NCI-H510A (cell line): Measurements from ENCODE around the gene TRPV6.

Experiments
- DNase-seq: peaks from one replicate; lab custom pipeline; 2025; lab: John Stamatoyannopoulos, UW

The TRPV6 gene

GRCh38 chr7:142885311-142886230, at the start of gene TRPV6:
Gene TRPV6, minus strand, starts transcription at chr7:142885745.
- no peak for DNase-seq

GRCh38 chr7:142934056-142934455, 48.5 kb upstream of the TRPV6 start:
- DNase-seq: no peak

- no peak for DNase-seq
These were observed 48.1 kb upstream of the TRPV6 start, which contains the start of gene TRPV5 for GRCh38 chr7:142933624-142934023. Gene TRPV5, minus strand, starts transcription at chr7:142933746. Its CDS starts 287 bp downstream, at chr7:142933459.

GRCh38 chr7:142933092-142933475, 47.5 kb upstream of the TRPV6 start:
- DNase-seq: no peak

GRCh38 chr7:142932386-142933091, 47.0 kb upstream of the TRPV6 start:
- DNase-seq: no peak

GRCh38 chr7:142930126-142930730, 44.7 kb upstream of the TRPV6 start:
- no peak for DNase-seq

GRCh38 chr7:142927949-142928348, 42.4 kb upstream of the TRPV6 start:
- DNase-seq: no peak

- no peak for DNase-seq
These were observed 41.7 kb upstream of the TRPV6 start for GRCh38 chr7:142927085-142927745.

GRCh38 chr7:142925413-142925812, 39.9 kb upstream of the TRPV6 start:
- no peak for DNase-seq

GRCh38 chr7:142923391-142923790, 37.8 kb upstream of the TRPV6 start:
- no peak for DNase-seq

GRCh38 chr7:142919656-142920055, 34.1 kb upstream of the TRPV6 start:
- no peak for DNase-seq

- no peak for DNase-seq
These were observed 33.4 kb upstream of the TRPV6 start for GRCh38 chr7:142918901-142919300.

GRCh38 chr7:142917447-142917846, 31.9 kb upstream of the TRPV6 start:
- no peak for DNase-seq

GRCh38 chr7:142916508-142916907, 31.0 kb upstream of the TRPV6 start:
- no peak for DNase-seq

GRCh38 chr7:142915315-142915714, 29.8 kb upstream of the TRPV6 start:
- no peak for DNase-seq

GRCh38 chr7:142914121-142914520, 28.6 kb upstream of the TRPV6 start:
- DNase-seq: no peak

- DNase-seq: no peak
These were observed 28.0 kb upstream of the TRPV6 start for GRCh38 chr7:142913566-142913965.

GRCh38 chr7:142913051-142913450, 27.5 kb upstream of the TRPV6 start:
- DNase-seq: no peak

GRCh38 chr7:142910481-142910880, 24.9 kb upstream of the TRPV6 start:
- DNase-seq: no peak

GRCh38 chr7:142910031-142910433, 24.5 kb upstream of the TRPV6 start:
- no peak for DNase-seq

GRCh38 chr7:142908921-142909890, 23.7 kb upstream of the TRPV6 start:
- no peak for DNase-seq
